Endothelial cell of umbilical vein (primary cell): ENCODE measurements around the gene CLNK. TPM values are rescaled to one million over a fixed set of nuclear protein-coding genes. Genes with fewer than 3 reads are reported as not detected.

Experiments
- BruUV-seq: library from RNA; stranded (reverse); fragments of 400-500 nt; replicated peaks from 2 replicates; lab custom pipeline; 2021; lab: Mats Ljungman, UMichigan
- CTCF ChIA-PET: fragments of 300-600, 350-600 bp; sonication (Branson Sonifier 250); formaldehyde crosslinking; loops from one replicate; lab custom pipeline; 2021; ENCODE audit warnings: antibody characterized with exemption, inconsistent platforms; lab: Charles Lee
- POLR2A ChIA-PET: fragments of 300-600, 350-600 bp; sonication (Branson Sonifier 250); formaldehyde crosslinking; loops from one replicate; lab custom pipeline; 2021; ENCODE audit warnings: antibody characterized with exemption, inconsistent platforms; lab: Charles Lee
- DNase-seq: peaks from one replicate; pipeline ENCODE4 v3.0.0-alpha.2; 2011; ENCODE audit warnings: low read depth, low spot score
- FAIRE-seq: peaks from 2 replicates; lab custom pipeline; 2011; peaks lifted over from hg19 to GRCh38; lab: Jason Lieb, UNC
- H2AFZ ChIP-seq: 2 replicates; pipeline ENCODE4 v1.6.0; 2012; ENCODE audit warnings: low read depth, low read length, control low read depth, inconsistent platforms
- H3K27ac ChIP-seq: 2 replicates; pipeline ENCODE4 v1.5.1; 2011; ENCODE audit warnings: low read depth, mild to moderate bottlenecking, control low read depth, low read length, moderate library complexity; ENCODE audit not compliant: insufficient read depth
- H3K27me3 ChIP-seq, 2 experiments: 2 replicates each; pipeline versions ENCODE4 v1.6.0 to v1.6.1; 2011; ENCODE audit warnings: low read length in 2 of 2, mixed read lengths in 1 of 2; ENCODE audit not compliant: control insufficient read depth in 2 of 2, insufficient read depth in 2 of 2
- H3K36me3 ChIP-seq, 2 experiments: 2 replicates in 1 of 2; 3 replicates in 1 of 2; pipeline ENCODE4 v1.5.1; 2011; ENCODE audit warnings: low read length in 2 of 2, mild to moderate bottlenecking in 1 of 2, moderate library complexity in 1 of 2; ENCODE audit not compliant: control insufficient read depth in 2 of 2, insufficient read depth in 2 of 2; ENCODE audit errors: extremely low read depth in 1 of 2
- H3K4me1 ChIP-seq: 3 replicates; pipeline ENCODE4 v1.5.1; 2011; ENCODE audit warnings: mild to moderate bottlenecking, low read length; ENCODE audit not compliant: control insufficient read depth, insufficient read depth; ENCODE audit errors: extremely low read depth
- H3K4me2 ChIP-seq: 2 replicates; pipeline ENCODE4 v1.6.1; 2011; ENCODE audit warnings: low read length, control low read depth, mixed read lengths; ENCODE audit not compliant: insufficient read depth
- H3K4me3 ChIP-seq, 3 experiments: fragments of 200-600 bp in 1 of 3; sonication (generic), shearing (Covaris generic) in 1 of 3; replicated peaks in 1 of 3; 2 replicates each; pipeline ENCODE4 v1.5.1; 2011 to 2016; ENCODE audit warnings: control low read depth in 3 of 3, low read length in 3 of 3, mild to moderate bottlenecking in 2 of 3, inconsistent platforms in 1 of 3, low read depth in 1 of 3, moderate library complexity in 1 of 3; ENCODE audit not compliant: insufficient read depth in 1 of 3
- H3K79me2 ChIP-seq: 2 replicates; pipeline ENCODE4 v1.6.0; 2012; ENCODE audit warnings: low read length, inconsistent platforms; ENCODE audit not compliant: control insufficient read depth, insufficient read depth
- H3K9ac ChIP-seq: replicated peaks from 2 replicates; pipeline ENCODE3; 2011; ENCODE audit warnings: low read length, control low read depth; ENCODE audit not compliant: insufficient read depth; ENCODE audit errors: extremely low read depth
- H3K9me1 ChIP-seq: replicated peaks from 3 replicates; pipeline ENCODE4 v1.6.0; 2011; ENCODE audit warnings: mild to moderate bottlenecking, low read length; ENCODE audit not compliant: control insufficient read depth, insufficient read depth; ENCODE audit errors: extremely low read depth
- H3K9me3 ChIP-seq: replicated peaks from 2 replicates; pipeline ENCODE4 v1.5.1; 2012; ENCODE audit warnings: low read length, inconsistent platforms; ENCODE audit not compliant: control insufficient read depth, insufficient read depth
- H4K20me1 ChIP-seq: replicated peaks from 2 replicates; pipeline ENCODE3; 2011; ENCODE audit warnings: mild to moderate bottlenecking, low read length; ENCODE audit not compliant: control insufficient read depth, insufficient read depth; ENCODE audit errors: extremely low read depth
- CTCF ChIP-seq, 2 donors: IDR thresholded peaks; 1 replicate in 1 of 2; 2 replicates in 1 of 2; pipeline ENCODE4 v1.5.1; 2011; ENCODE audit warnings: low read length in 2 of 2, mild to moderate bottlenecking in 2 of 2, moderate library complexity in 2 of 2, control low read depth in 1 of 2, inconsistent platforms in 1 of 2, low read depth in 1 of 2; ENCODE audit not compliant: insufficient read depth in 1 of 2; ENCODE audit errors: extremely low read depth in 1 of 2
- EZH2 ChIP-seq: IDR thresholded peaks from 2 replicates; pipeline ENCODE4 v1.6.1; 2012; ENCODE audit warnings: borderline replicate concordance, low read depth, mild to moderate bottlenecking, moderate library complexity, low read length, inconsistent platforms; ENCODE audit not compliant: severe bottlenecking
- FOS ChIP-seq: IDR thresholded peaks from 2 replicates; pipeline ENCODE4 v1.6.1; 2011; ENCODE audit warnings: mild to moderate bottlenecking, low read length, moderate library complexity, borderline replicate concordance; ENCODE audit not compliant: insufficient read depth
- GATA2 ChIP-seq: IDR thresholded peaks from 2 replicates; pipeline ENCODE4 v1.7.0; 2011; ENCODE audit warnings: low read depth, mild to moderate bottlenecking, moderate library complexity, mixed read lengths, low read length; ENCODE audit not compliant: insufficient read length, insufficient read depth
- JUN ChIP-seq: IDR thresholded peaks from 2 replicates; pipeline ENCODE4 v1.6.1; 2011; ENCODE audit warnings: borderline replicate concordance, low read depth; ENCODE audit not compliant: insufficient read length, insufficient read depth
- MYC ChIP-seq: IDR thresholded peaks from one replicate; pipeline ENCODE4 v1.6.1; 2011; ENCODE audit warnings: mild to moderate bottlenecking, low read depth, low read length
- POLR2A ChIP-seq: IDR thresholded peaks from 2 replicates; pipeline ENCODE4 v1.6.1; 2012; ENCODE audit warnings: low read depth, mild to moderate bottlenecking, control low read depth, low read length
- POLR2AphosphoS5 ChIP-seq: IDR thresholded peaks from 2 replicates; pipeline ENCODE4 v1.6.1; 2012; ENCODE audit warnings: low read depth, mild to moderate bottlenecking, control low read depth, low read length, moderate library complexity; ENCODE audit not compliant: insufficient read depth
- dilution Hi-C: fragments of 300-500 bp; cut with MboI; formaldehyde crosslinking; loops from one replicate; pipeline ENCODE4 v1.15.0; 2019; ENCODE audit warnings: low sequenced_read_pairs; ENCODE audit not compliant: extremely low pct_ligation_motif_present
- intact Hi-C: fragments of 100-400 bp; cut with micrococcal nuclease; formaldehyde crosslinking; loops from one replicate; pipeline ENCODE4 v1.10.0; 2022
- polyA plus RNA-seq, 4 experiments: library from polyadenylated mRNA; depleted of rRNA in 3 of 4; stranded (reverse) in 3 of 4; unstranded in 1 of 4; fragments of >200 nt; gene quantifications; 2 replicates each; pipeline versions ENCODE4 v1.2.1 to v1.2.3, GENCODE V29; 2011 to 2012; ENCODE audit warnings: missing spikeins in 1 of 4
- total RNA-seq: library from RNA; stranded (reverse); gene quantifications from 2 replicates; pipeline ENCODE4 v1.2.3, GENCODE V29; 2021

Gene CLNK
- total and polyA plus RNA-seq, 2 donors (not counting 3 experiments of a cell fraction or from before 2014, with no cell fraction given) = not detected

GRCh38 chr4:10496200-10496599 lies 188.4 kb downstream of the CLNK start:
- Histone ChIP-seq H3K9ac (no peak overlapping the region), H3K27me3 (peaks cover 0 to 2% of the 10 kb centered on the region in 2 experiments), H3K9me3 (no peaks in the 10 kb centered on the region), H3K79me2 (no peaks in the 10 kb centered on the region), H3K4me2 (no peak overlapping the region), H3K4me1 (no peaks in the 10 kb centered on the region), H3K36me3 (no peaks in the 10 kb centered on the region), H4K20me1 (no peaks in the 10 kb centered on the region), H2AFZ (no peak overlapping the region), H3K9me1 (no peaks in the 10 kb centered on the region), H3K4me3 (no peak overlapping the region), H3K27ac (no peak overlapping the region)
- CTCF ChIA-PET = interaction anchor here (0.8 to 1.1 kb wide), 2 partner anchors 15 to 35 kb away, joined by 3 read pairs; no protein-coding TSS in a partner anchor
- no peak for TF ChIP-seq FOS
- no peak for TF ChIP-seq CTCF (IDR thresholded peaks at IDR 0.05; ENCODE audit: extremely low read depth in 1 of 2, insufficient read depth in 1 of 2, low read depth in 1 of 2, low read length in 2 of 2)
- no peak for TF ChIP-seq MYC
- TF ChIP-seq EZH2 = no peak
- no peak for TF ChIP-seq POLR2AphosphoS5
- TF ChIP-seq POLR2A = no peak
- TF ChIP-seq GATA2 = no peak
- TF ChIP-seq JUN = no peak
- POLR2A ChIA-PET = no interaction called here
- BruUV-seq = no TSS peak
- DNase-seq = no peak
- dilution Hi-C loops (no loop called here), intact Hi-C loops (no loop called here)
- no peak for FAIRE-seq
